ENCODE data around the gene PAPOLG. TPM values are rescaled to one million over a fixed set of nuclear protein-coding genes. Genes with fewer than 3 reads are reported as not detected.

Gene PAPOLG
- total and polyA plus RNA-seq, 2 of the 4 experiments (the other 2 are of a cell fraction) = 3.5 to 12.4 TPM

DNA sequence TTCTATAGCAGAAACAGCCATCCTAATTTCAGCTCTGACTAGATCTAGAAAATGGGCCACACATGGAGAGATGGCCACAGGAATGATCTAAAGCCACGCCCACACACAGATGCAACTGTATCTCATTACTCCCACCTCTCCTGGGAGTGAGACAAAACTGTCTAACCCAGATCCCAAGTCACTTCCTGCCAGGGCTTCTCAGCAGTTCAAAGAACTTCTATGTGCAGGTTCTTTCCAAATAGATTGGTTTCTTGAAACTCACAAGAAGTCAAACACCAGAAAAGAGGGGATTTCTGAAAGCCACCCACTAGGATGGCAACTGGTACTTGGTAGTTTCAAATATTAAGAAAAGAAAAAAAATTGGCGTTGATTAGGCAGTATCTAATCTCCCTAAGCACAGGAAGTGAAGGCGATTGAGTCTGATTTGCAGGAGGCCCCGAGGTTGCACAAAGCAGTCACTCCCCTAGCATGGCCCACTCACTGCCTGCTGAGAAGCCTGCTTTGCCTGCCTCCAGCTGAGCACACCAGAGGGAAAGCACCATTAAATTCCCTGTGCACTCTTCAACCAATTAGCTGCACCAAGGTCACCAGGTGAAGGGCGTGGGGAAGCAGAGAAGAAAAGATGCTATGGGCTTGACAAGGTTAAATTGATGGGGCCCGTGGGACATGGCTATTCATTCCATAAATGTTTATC, 51.1 kb downstream of the PAPOLG start:
- BruUV-seq (replicated peaks) = no TSS peak
- Histone ChIP-seq H4K91ac (ENCODE audit: insufficient read depth, low read depth, low read length) (no peak overlapping the region), H3K56ac (ENCODE audit: extremely low read depth, insufficient read depth, low read length) (no peak overlapping the region), H3K36me3 (ENCODE audit: control insufficient read depth, insufficient read depth, low read length) (no peaks in the 10 kb centered on the region; the same call in 1 of the 2 replicates), H2AK9ac (replicated peaks; ENCODE audit: low read depth, low read length, poor library complexity) (peak overlapping the region; percentile 80), H3K9me3 (ENCODE audit: control insufficient read depth, insufficient read depth, low read length) (no peaks in the 10 kb centered on the region), H3K18ac (ENCODE audit: low read depth, low read length) (no peak overlapping the region), H2BK120ac (ENCODE audit: low read depth, low read length) (no peak overlapping the region), H3K14ac (replicated peaks; ENCODE audit: low read depth, low read length) (no peak overlapping the region), H2BK15ac (ENCODE audit: low read depth, low read length) (no peak overlapping the region), H4K5ac (ENCODE audit: low read depth, low read length) (no peak overlapping the region), H3K27ac (ENCODE audit: insufficient read depth, low read length) (no peak overlapping the region), H3K4me1 (ENCODE audit: control insufficient read depth, insufficient read depth, low read length) (no peaks in the 10 kb centered on the region), H3K9ac (ENCODE audit: low read depth, low read length) (no peak overlapping the region), H4K8ac (ENCODE audit: low read depth in 2 of 2, low read length in 2 of 2) (peak overlapping the region in 1 of 2 experiments; percentile 34; a peak in 1 of 4 replicates), H3K4ac (ENCODE audit: low read depth, low read length) (no peak overlapping the region), H3K27me3 (ENCODE audit: control insufficient read depth, insufficient read depth, low read length) (no peaks in the 10 kb centered on the region), H2BK20ac (ENCODE audit: low read depth, low read length) (no peak overlapping the region), H3K4me2 (ENCODE audit: low read depth, low read length) (no peak overlapping the region), H3K23ac (ENCODE audit: low read depth, low read length) (no peak overlapping the region), H3K4me3 (ENCODE audit: insufficient read depth, low read depth, low read length) (no peak overlapping the region), H3K9me1 (ENCODE audit: insufficient read depth, low read length) (no peaks in the 10 kb centered on the region; the same call in 1 of the 2 replicates), H2AFZ (replicated peaks; ENCODE audit: low read length, poor library complexity) (peak overlapping the region; percentile 58), H2BK5ac (ENCODE audit: low read depth, low read length, poor library complexity, severe bottlenecking) (no peak overlapping the region), H2AK5ac (ENCODE audit: low read depth, low read length) (no peak overlapping the region), H3K79me1 (ENCODE audit: low read depth in 1 of 2, low read length in 2 of 2) (no peaks in the 10 kb centered on the region), H4K20me1 (ENCODE audit: insufficient read depth, low read length) (no peaks in the 10 kb centered on the region)
- ATAC-seq (ENCODE audit: low read depth) (peak; percentile 74), DNase-seq (peak; percentile 77)
- in situ Hi-C loops (cut with MboI; ENCODE audit: low sequenced_read_pairs) (no loop called here), intact Hi-C loops (cut with micrococcal nuclease) (no loop called here), dilution Hi-C loops (cut with HindIII; ENCODE audit: low sequenced_read_pairs, unreplicated experiment) (no loop called here)
- POLR2A ChIA-PET (ENCODE audit: unreplicated experiment) = no interaction called here
- 80% methylated on average over 1 of the region's 6 CpGs; no CpG with 5 or more reads in 1 of the 2 experiments for WGBS, 2 experiments (ENCODE audit: extremely low coverage in 2 of 2, insufficient read length in 1 of 2)
- CTCF ChIA-PET = no interaction called here
- TF ChIP-seq BHLHE40 (IDR thresholded peaks at IDR 0.05; ENCODE audit: low read depth, low read length) = no peak
